Neural cell (in vitro differentiated cells): ENCODE data around the gene SLC25A46. TPM values are rescaled to one million over a fixed set of nuclear protein-coding genes. Genes with fewer than 3 reads are reported as not detected.

Source experiments
- H2AFZ ChIP-seq: fragments of 200-600, 300-800 bp; sonication (generic), shearing (Covaris generic); 2 replicates; pipeline ENCODE4 v1.6.0; 2014; ENCODE audit warnings: low read depth, mild to moderate bottlenecking, antibody characterized with exemption, low read length, moderate library complexity
- H3F3A ChIP-seq: fragments of 200-600 bp; shearing (Covaris generic); 2 replicates; pipeline ENCODE4 v1.6.1; 2016; ENCODE audit warnings: mild to moderate bottlenecking, moderate library complexity, mixed read lengths, antibody characterized with exemption, low read length; ENCODE audit not compliant: insufficient read depth, poor library complexity, severe bottlenecking
- H3K27ac ChIP-seq: fragments of 200-600, 300-800 bp; sonication (generic), shearing (Covaris generic); 2 replicates; pipeline ENCODE4 v1.5.1; 2014; ENCODE audit warnings: mild to moderate bottlenecking, low read length, moderate library complexity
- H3K27me3 ChIP-seq: fragments of 300-800, 200-600 bp; sonication (generic), shearing (Covaris generic); 2 replicates; pipeline ENCODE4 v1.6.0; 2014; ENCODE audit warnings: mild to moderate bottlenecking, low read depth, low read length, moderate library complexity; ENCODE audit not compliant: insufficient read depth
- H3K36me3 ChIP-seq: fragments of 300-800, 200-600 bp; sonication (generic), shearing (Covaris generic); 2 replicates; pipeline ENCODE4 v1.5.1; 2014; ENCODE audit warnings: mild to moderate bottlenecking, antibody characterized with exemption, low read length, moderate library complexity; ENCODE audit not compliant: insufficient read depth
- H3K4me2 ChIP-seq: fragments of 300-800, 200-600 bp; sonication (generic), shearing (Covaris generic); 2 replicates; pipeline ENCODE4 v1.6.0; 2014; ENCODE audit warnings: mild to moderate bottlenecking, low read length
- H3K4me3 ChIP-seq: fragments of 300-800, 200-600 bp; sonication (generic), shearing (Covaris generic); 2 replicates; pipeline ENCODE4 v1.5.1; 2014; ENCODE audit warnings: mild to moderate bottlenecking, low read length, moderate library complexity
- H3K79me2 ChIP-seq: fragments of 200-600 bp; shearing (Covaris generic); replicated peaks from 2 replicates; pipeline ENCODE4 v1.6.0; 2014; ENCODE audit warnings: mild to moderate bottlenecking, low read length, moderate library complexity; ENCODE audit not compliant: insufficient read depth
- H3K9ac ChIP-seq: fragments of 300-800, 200-600 bp; sonication (generic), shearing (Covaris generic); 2 replicates; pipeline ENCODE4 v1.6.1; 2016; ENCODE audit warnings: mild to moderate bottlenecking, low read length, mixed read lengths
- H3K9me2 ChIP-seq: fragments of 200-600 bp; shearing (Covaris generic); 2 replicates; pipeline ENCODE4 v1.6.1; 2016; ENCODE audit warnings: mild to moderate bottlenecking, low read length, mixed read lengths; ENCODE audit not compliant: insufficient read depth
- H3K9me3 ChIP-seq: fragments of 200-600, 300-800 bp; sonication (generic), shearing (Covaris generic); 2 replicates; pipeline ENCODE4 v1.6.1; 2016; ENCODE audit warnings: mild to moderate bottlenecking, mixed run types, low read length, moderate library complexity, mixed read lengths
- H4K20me1 ChIP-seq: fragments of 200-600 bp; shearing (Covaris generic); 2 replicates; pipeline ENCODE4 v1.6.1; 2016; ENCODE audit warnings: mild to moderate bottlenecking, mixed run types; ENCODE audit not compliant: insufficient read depth
- EP300 ChIP-seq: fragments of 450-650 bp; conservative IDR thresholded peaks from 2 replicates; pipeline ENCODE4 v1.6.1; 2014; ENCODE audit warnings: antibody characterized with exemption, mild to moderate bottlenecking, moderate library complexity; ENCODE audit not compliant: poor library complexity, severe bottlenecking
- EZH2 ChIP-seq: fragments of 200-600, 300-800 bp; shearing (Covaris generic), sonication (generic); IDR thresholded peaks from 2 replicates; pipeline ENCODE4 v1.6.1; 2014; ENCODE audit warnings: antibody characterized with exemption, low read length, borderline replicate concordance, mild to moderate bottlenecking; ENCODE audit not compliant: insufficient read depth, poor library complexity, severe bottlenecking
- MXI1 ChIP-seq: fragments of 450-650 bp; conservative IDR thresholded peaks from 2 replicates; pipeline ENCODE4 v1.6.1; 2014; ENCODE audit warnings: antibody characterized with exemption, mild to moderate bottlenecking; ENCODE audit not compliant: poor library complexity, severe bottlenecking
- POLR2AphosphoS5 ChIP-seq: IDR thresholded peaks from 2 replicates; pipeline ENCODE4 v1.6.1; 2012
- RAD21 ChIP-seq: fragments of 450-650 bp; conservative IDR thresholded peaks from 2 replicates; pipeline ENCODE4 v1.6.1; 2014; ENCODE audit warnings: antibody characterized with exemption, mild to moderate bottlenecking, moderate library complexity
- SMC3 ChIP-seq: fragments of 450-650 bp; conservative IDR thresholded peaks from 2 replicates; pipeline ENCODE4 v1.6.1; 2014; ENCODE audit warnings: antibody characterized with exemption, mild to moderate bottlenecking, moderate library complexity; ENCODE audit not compliant: poor library complexity
- TAF1 ChIP-seq: IDR thresholded peaks from 2 replicates; pipeline ENCODE4 v1.6.1; 2012; ENCODE audit warnings: low read depth
- polyA plus RNA-seq: library from polyadenylated mRNA; depleted of rRNA; stranded (reverse); fragments of >200 nt; gene quantifications from 2 replicates; pipeline ENCODE4 v1.2.3, GENCODE V29; 2014
- TF ChIP-seq, protein P1 (sequence below): IDR thresholded peaks from 2 replicates; pipeline ENCODE4 v1.6.1; 2012; ENCODE audit warnings: borderline replicate concordance
- TF ChIP-seq, protein P2 (sequence below): fragments of 450-650 bp; IDR thresholded peaks from 2 replicates; pipeline ENCODE4 v1.5.1; 2014; ENCODE audit warnings: antibody characterized with exemption, mild to moderate bottlenecking, moderate library complexity; ENCODE audit not compliant: poor library complexity, severe bottlenecking

The SLC25A46 gene
- polyA plus RNA-seq, 1 donor from 2014 or later = 118 TPM

DNA sequence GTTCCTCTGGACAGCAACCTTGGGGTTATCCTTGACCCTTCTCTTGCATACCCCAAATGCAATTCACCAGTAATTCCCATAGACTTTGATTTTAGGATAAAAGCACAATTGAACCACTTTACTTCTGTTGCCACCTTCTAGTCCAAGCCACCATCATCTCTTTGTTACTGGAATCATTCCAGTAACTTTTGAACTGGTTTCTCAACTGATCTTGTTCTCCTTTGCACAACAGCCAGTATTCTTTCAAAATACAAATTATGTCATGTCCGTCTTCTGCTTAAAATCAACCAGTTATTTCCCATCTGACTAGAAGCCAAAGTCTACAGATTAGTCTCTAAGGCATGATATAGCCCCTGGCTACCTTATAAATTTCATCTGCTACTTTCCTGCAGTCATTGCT is 21.4 kb downstream of the SLC25A46 start:
- TF ChIP-seq POLR2AphosphoS5 = no peak
- no peak for TF ChIP-seq MXI1
- TF ChIP-seq TAF1 = no peak
- TF ChIP-seq, protein P1, sequence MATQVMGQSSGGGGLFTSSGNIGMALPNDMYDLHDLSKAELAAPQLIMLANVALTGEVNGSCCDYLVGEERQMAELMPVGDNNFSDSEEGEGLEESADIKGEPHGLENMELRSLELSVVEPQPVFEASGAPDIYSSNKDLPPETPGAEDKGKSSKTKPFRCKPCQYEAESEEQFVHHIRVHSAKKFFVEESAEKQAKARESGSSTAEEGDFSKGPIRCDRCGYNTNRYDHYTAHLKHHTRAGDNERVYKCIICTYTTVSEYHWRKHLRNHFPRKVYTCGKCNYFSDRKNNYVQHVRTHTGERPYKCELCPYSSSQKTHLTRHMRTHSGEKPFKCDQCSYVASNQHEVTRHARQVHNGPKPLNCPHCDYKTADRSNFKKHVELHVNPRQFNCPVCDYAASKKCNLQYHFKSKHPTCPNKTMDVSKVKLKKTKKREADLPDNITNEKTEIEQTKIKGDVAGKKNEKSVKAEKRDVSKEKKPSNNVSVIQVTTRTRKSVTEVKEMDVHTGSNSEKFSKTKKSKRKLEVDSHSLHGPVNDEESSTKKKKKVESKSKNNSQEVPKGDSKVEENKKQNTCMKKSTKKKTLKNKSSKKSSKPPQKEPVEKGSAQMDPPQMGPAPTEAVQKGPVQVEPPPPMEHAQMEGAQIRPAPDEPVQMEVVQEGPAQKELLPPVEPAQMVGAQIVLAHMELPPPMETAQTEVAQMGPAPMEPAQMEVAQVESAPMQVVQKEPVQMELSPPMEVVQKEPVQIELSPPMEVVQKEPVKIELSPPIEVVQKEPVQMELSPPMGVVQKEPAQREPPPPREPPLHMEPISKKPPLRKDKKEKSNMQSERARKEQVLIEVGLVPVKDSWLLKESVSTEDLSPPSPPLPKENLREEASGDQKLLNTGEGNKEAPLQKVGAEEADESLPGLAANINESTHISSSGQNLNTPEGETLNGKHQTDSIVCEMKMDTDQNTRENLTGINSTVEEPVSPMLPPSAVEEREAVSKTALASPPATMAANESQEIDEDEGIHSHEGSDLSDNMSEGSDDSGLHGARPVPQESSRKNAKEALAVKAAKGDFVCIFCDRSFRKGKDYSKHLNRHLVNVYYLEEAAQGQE = no peak
- TF ChIP-seq RAD21 = no peak
- no peak for TF ChIP-seq SMC3
- TF ChIP-seq EZH2 = no peak
- TF ChIP-seq, protein P2, sequence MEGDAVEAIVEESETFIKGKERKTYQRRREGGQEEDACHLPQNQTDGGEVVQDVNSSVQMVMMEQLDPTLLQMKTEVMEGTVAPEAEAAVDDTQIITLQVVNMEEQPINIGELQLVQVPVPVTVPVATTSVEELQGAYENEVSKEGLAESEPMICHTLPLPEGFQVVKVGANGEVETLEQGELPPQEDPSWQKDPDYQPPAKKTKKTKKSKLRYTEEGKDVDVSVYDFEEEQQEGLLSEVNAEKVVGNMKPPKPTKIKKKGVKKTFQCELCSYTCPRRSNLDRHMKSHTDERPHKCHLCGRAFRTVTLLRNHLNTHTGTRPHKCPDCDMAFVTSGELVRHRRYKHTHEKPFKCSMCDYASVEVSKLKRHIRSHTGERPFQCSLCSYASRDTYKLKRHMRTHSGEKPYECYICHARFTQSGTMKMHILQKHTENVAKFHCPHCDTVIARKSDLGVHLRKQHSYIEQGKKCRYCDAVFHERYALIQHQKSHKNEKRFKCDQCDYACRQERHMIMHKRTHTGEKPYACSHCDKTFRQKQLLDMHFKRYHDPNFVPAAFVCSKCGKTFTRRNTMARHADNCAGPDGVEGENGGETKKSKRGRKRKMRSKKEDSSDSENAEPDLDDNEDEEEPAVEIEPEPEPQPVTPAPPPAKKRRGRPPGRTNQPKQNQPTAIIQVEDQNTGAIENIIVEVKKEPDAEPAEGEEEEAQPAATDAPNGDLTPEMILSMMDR = no peak
- TF ChIP-seq EP300 = no peak
- no peaks in the 10 kb centered on the region for H3F3A ChIP-seq

DNA sequence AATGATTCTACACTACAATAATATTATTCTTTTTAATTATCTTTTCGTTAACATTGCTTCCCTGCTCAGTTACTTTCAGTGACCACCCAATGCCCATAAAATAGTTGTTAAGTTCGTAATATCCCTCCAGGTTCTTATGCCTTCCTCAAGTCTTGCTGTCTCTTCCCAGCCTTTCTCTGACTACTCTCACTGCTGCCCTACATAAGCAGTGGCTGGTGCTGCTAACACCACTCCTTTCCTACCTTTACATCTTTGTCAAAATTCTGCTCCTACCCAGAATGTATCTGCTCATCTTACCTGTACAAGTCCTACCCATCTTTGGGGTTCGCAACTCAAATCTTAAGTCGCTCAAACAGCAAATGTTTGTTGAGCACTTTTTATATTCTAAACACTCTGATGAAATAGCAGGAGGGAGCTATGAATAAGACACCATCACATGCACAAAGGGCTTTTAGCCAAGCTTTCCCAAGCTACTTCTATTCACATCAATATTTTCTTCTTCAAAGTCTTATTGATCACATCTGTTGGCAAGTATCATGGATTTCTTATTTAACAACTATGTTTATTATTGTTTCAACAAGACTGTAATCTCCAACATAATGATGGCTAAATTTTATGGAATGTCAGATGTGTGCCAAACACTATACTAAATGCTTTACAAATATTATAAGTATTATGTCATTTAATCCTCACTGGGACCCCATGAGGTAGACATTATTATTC is 29.5 kb downstream of the SLC25A46 start:
- TF ChIP-seq SMC3 = no peak
- TF ChIP-seq EZH2 = no peak
- no peak for TF ChIP-seq EP300
- TF ChIP-seq, protein P2 = no peak
- TF ChIP-seq MXI1 = no peak
- TF ChIP-seq POLR2AphosphoS5 = no peak
- no peak for TF ChIP-seq TAF1
- no peak for TF ChIP-seq RAD21
- TF ChIP-seq, protein P1 = no peak

More for the DNA sequence above, 21.4 kb downstream of the SLC25A46 start:
- no peak overlapping the region for H3K27ac ChIP-seq
- H3K4me3 ChIP-seq = no peak overlapping the region
- no peaks in the 10 kb centered on the region for H3K27me3 ChIP-seq
- H4K20me1 ChIP-seq = no peaks in the 10 kb centered on the region
- H3K9me3 ChIP-seq = no peaks in the 10 kb centered on the region
- no peaks in the 10 kb centered on the region for H3K36me3 ChIP-seq
- H3K9ac ChIP-seq = no peak overlapping the region
- no peak overlapping the region for H2AFZ ChIP-seq
- no peak overlapping the region for H3K4me2 ChIP-seq
- H3K79me2 ChIP-seq = no peaks in the 10 kb centered on the region
- no peaks in the 10 kb centered on the region for H3K9me2 ChIP-seq

More for the DNA sequence above, 29.5 kb downstream of the SLC25A46 start:
- Histone ChIP-seq H3K27me3 (no peaks in the 10 kb centered on the region), H3K9ac (no peak overlapping the region), H4K20me1 (no peaks in the 10 kb centered on the region), H3K79me2 (no peaks in the 10 kb centered on the region), H3K36me3 (no peaks in the 10 kb centered on the region), H3K9me2 (no peaks in the 10 kb centered on the region), H2AFZ (no peak overlapping the region), H3K4me2 (no peak overlapping the region), H3K9me3 (no peaks in the 10 kb centered on the region), H3K27ac (no peak overlapping the region), H3F3A (no peaks in the 10 kb centered on the region), H3K4me3 (no peak overlapping the region)
